Sigmoid colon (tissue), 7 donors: Measurements from ENCODE around the gene MARS1. TPM values are rescaled to one million over a fixed set of nuclear protein-coding genes. Genes with fewer than 3 reads are reported as not detected.

Experiments used
- DNase-seq: peaks from one replicate; pipeline ENCODE4 v3.0.0-alpha.2; 2019
- H3K27ac ChIP-seq, 4 donors: fragments of 200-600 bp; sonication (generic); one replicate each; pipeline ENCODE4 v1.5.1; 2016 to 2019; ENCODE audit warnings: mild to moderate bottlenecking in 1 of 4
- H3K27me3 ChIP-seq, 3 donors: fragments of 200-600 bp; sonication (generic); one replicate each; pipeline ENCODE4 v1.5.1; 2019; ENCODE audit warnings: mild to moderate bottlenecking in 1 of 3
- H3K36me3 ChIP-seq, 4 donors: fragments of 200-600 bp; sonication (generic); one replicate each; pipeline ENCODE4 v1.5.1; 2016 to 2019
- H3K4me1 ChIP-seq, 4 donors: fragments of 200-600 bp; sonication (generic); one replicate each; pipeline ENCODE4 v1.5.1; 2017 to 2019
- H3K4me3 ChIP-seq, 4 donors: fragments of 200-600 bp; sonication (generic); one replicate each; pipeline ENCODE4 v1.5.1; 2017 to 2019; ENCODE audit warnings: mild to moderate bottlenecking in 2 of 4, moderate library complexity in 1 of 4
- H3K9me3 ChIP-seq, 4 donors: fragments of 200-600 bp in 3 of 4; sonication (generic) in 3 of 4; one replicate each; pipeline versions ENCODE4 v1.5.1 to v1.6.1; 2013 to 2019
- EP300 ChIP-seq, 4 donors: sonication (generic); formaldehyde crosslinking; IDR thresholded peaks; one replicate each; pipeline ENCODE4 v1.6.1; 2017; ENCODE audit warnings: antibody characterized with exemption in 4 of 4
- POLR2A ChIP-seq, 2 donors: fragments of 450-650 bp; IDR thresholded peaks; one replicate each; pipeline ENCODE4 v1.6.1; 2016; ENCODE audit warnings: antibody characterized with exemption in 2 of 2, mild to moderate bottlenecking in 2 of 2, moderate library complexity in 2 of 2
- POLR2AphosphoS5 ChIP-seq, 4 donors: sonication (generic); formaldehyde crosslinking; IDR thresholded peaks; one replicate each; pipeline ENCODE4 v1.6.1; 2017; ENCODE audit warnings: antibody characterized with exemption in 4 of 4
- WGBS, 2 donors: extraction: QIAGEN DNeasy Blood & Tissue Kit; methylation state at CpG; one replicate each; pipeline ENCODE4 v1.1.7; 2013; 5-methylcytosine and 5-hydroxymethylcytosine counted together
- intact Hi-C: fragments of 100-400 bp; cut with DNase I; formaldehyde crosslinking; loops from one replicate; pipeline ENCODE4 v1.15.1; 2023
- polyA plus RNA-seq, 3 donors: library from polyadenylated mRNA; stranded (reverse); fragments of 200-250 nt; gene quantifications; one replicate each; pipeline ENCODE4 v1.2.3, GENCODE V29; 2013
- total RNA-seq, 4 donors: library from RNA; depleted of rRNA; stranded (reverse); fragments of >200 nt; gene quantifications; one replicate each; pipeline ENCODE4 v1.1.0, GENCODE V29; 2016
- TF ChIP-seq, protein P1 (sequence below), 4 experiments: fragments of 450-650 bp in 3 of 4; fragments of 200-600 bp in 1 of 4; IDR thresholded peaks; one replicate each; pipeline ENCODE4 v1.5.1; 2016 to 2019; ENCODE audit warnings: antibody characterized with exemption in 4 of 4, mild to moderate bottlenecking in 3 of 4, moderate library complexity in 2 of 4
- donor health status: healthy with polysubstance abuse.
- donor health status: Bipolar disorder and iron deficiency.
- donor health status: healthy.

MARS1 gene
- total and polyA plus RNA-seq, 7 donors = 22.9 to 86.2 (median 51.5) TPM

- TF ChIP-seq EP300 (IDR thresholded peaks at IDR 0.05) (no peak), POLR2AphosphoS5 (IDR thresholded peaks at IDR 0.05) (no peak), POLR2A (IDR thresholded peaks at IDR 0.05) (no peak)
- TF ChIP-seq, protein P1, sequence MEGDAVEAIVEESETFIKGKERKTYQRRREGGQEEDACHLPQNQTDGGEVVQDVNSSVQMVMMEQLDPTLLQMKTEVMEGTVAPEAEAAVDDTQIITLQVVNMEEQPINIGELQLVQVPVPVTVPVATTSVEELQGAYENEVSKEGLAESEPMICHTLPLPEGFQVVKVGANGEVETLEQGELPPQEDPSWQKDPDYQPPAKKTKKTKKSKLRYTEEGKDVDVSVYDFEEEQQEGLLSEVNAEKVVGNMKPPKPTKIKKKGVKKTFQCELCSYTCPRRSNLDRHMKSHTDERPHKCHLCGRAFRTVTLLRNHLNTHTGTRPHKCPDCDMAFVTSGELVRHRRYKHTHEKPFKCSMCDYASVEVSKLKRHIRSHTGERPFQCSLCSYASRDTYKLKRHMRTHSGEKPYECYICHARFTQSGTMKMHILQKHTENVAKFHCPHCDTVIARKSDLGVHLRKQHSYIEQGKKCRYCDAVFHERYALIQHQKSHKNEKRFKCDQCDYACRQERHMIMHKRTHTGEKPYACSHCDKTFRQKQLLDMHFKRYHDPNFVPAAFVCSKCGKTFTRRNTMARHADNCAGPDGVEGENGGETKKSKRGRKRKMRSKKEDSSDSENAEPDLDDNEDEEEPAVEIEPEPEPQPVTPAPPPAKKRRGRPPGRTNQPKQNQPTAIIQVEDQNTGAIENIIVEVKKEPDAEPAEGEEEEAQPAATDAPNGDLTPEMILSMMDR (IDR thresholded peaks at IDR 0.05) = no peak
- Histone ChIP-seq H3K9me3 (no peaks in the 10 kb centered on the region), H3K27ac (peak overlapping the region; percentile 95 to 100 (median 98)), H3K27me3 (no peaks in the 10 kb centered on the region), H3K4me1 (peaks cover 0 to 77% (median 71%) of the 10 kb centered on the region in 4 donors), H3K36me3 (peaks cover 21 to 40% (median 28%) of the 10 kb centered on the region in 4 donors), H3K4me3 (peak overlapping the region in 2 of 4 donors; percentile 81 to 94)
- intact Hi-C loops = loop anchor here (2.0 to 5.0 kb wide), 4 partner anchors 25 to 1404 kb away; partner anchors contain the start of genes ARHGEF25, DCTN2, MARS1 and RPL41
- 31 to 54% methylated on average over 17 of the region's 17 CpGs for WGBS, 2 donors
- peak; percentile 86 for DNase-seq
Observed at GRCh38 chr12:57521525-57522010, 33.7 kb downstream of the MARS1 start.

- 0% methylated on average over 57 of the region's 57 CpGs for WGBS, 2 donors
- DNase-seq = peak; percentile 99
- peak; percentile 48 to 62 for TF ChIP-seq POLR2A (IDR thresholded peaks at IDR 0.05)
- peak in 1 of 4 donors; percentile 19 for TF ChIP-seq EP300 (IDR thresholded peaks at IDR 0.05)
- peak; percentile 62 to 83 (median 75) for TF ChIP-seq POLR2AphosphoS5 (IDR thresholded peaks at IDR 0.05)
- TF ChIP-seq, protein P1 (IDR thresholded peaks at IDR 0.05) = no peak
- no peaks in the 10 kb centered on the region for H3K9me3 ChIP-seq
- peaks cover 18 to 40% (median 28%) of the 10 kb centered on the region in 4 donors for H3K36me3 ChIP-seq
- peak within 1 kb of the TSS; percentile 79 to 94 (median 82) for H3K4me3 ChIP-seq
- peak within 1 kb of the TSS; percentile 95 to 100 (median 98) for H3K27ac ChIP-seq
- intact Hi-C loops = loop anchor here (5.0 kb wide), 3 partner anchors 35 to 1405 kb away; partner anchors contain the start of genes ARHGEF25, MARS1, RPL41 and ZC3H10
- H3K4me1 ChIP-seq = peaks cover 0 to 72% (median 65%) of the 10 kb centered on the region in 4 donors
- H3K27me3 ChIP-seq = no peaks in the 10 kb centered on the region
Observed at GRCh38 chr12:57522011-57522886, 34.4 kb downstream of the MARS1 start, which contains the start of gene MBD6. Gene MBD6, plus strand, starts transcription at chr12:57522824. Its CDS starts 1,480 bp downstream, at chr12:57524304.

DNA sequence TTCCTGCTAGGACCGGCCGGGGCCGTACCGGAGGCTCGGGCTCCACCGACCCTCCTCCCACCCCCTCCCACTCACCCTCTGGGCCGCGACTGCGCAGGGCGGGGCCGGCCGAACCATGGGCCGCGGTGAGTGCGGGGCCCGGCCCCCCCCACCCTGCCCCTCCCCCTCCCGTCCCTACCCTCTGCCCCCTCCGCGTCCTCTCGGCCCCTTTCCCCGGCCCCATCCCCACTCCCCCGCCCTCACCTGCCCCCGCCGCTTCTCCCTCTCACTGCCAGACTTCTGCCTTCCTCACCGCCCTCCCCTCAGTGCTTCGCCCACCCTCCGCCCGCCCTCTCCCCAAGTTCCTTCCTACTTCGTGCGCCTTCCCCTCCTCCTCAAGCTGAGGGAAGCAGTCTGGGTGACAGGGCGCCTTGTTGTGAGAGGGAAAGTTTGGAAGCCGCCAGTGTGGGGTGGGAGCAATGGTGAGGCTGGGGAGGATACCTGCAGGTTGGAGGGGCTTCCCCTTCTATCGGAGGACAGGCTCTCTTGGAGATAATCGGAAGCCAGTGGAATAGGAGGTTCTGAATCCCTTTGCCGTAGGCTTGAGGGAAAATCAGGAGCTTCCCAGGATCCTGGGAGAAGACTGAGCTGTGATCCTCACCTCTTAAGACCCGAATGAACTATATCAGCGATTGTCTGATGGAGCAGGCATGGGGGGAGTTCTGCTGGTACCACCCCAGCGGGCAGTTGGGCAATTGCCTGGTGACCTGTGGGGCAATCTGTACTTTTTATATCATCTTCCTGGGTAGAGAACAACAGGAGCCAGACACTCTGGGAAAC lies 35.2 kb downstream of the MARS1 start:
- H3K4me3 ChIP-seq = peak overlapping the region; percentile 79 to 94 (median 82)
- peaks cover 23 to 43% (median 31%) of the 10 kb centered on the region in 4 donors for H3K36me3 ChIP-seq
- peak; percentile 86 for DNase-seq
- intact Hi-C loops = loop anchor here (5.0 kb wide), 3 partner anchors 36 to 1406 kb away; partner anchors contain the start of genes ARHGEF25, MARS1, RPL41 and ZC3H10
- peaks cover 0 to 63% (median 57%) of the 10 kb centered on the region in 4 donors for H3K4me1 ChIP-seq
- H3K27ac ChIP-seq = peak overlapping the region; percentile 95 to 100 (median 98)
- H3K27me3 ChIP-seq = no peaks in the 10 kb centered on the region
- TF ChIP-seq POLR2AphosphoS5 (IDR thresholded peaks at IDR 0.05) (no peak), POLR2A (IDR thresholded peaks at IDR 0.05) (no peak), EP300 (IDR thresholded peaks at IDR 0.05) (no peak)
- TF ChIP-seq, protein P1 (IDR thresholded peaks at IDR 0.05) = no peak
- H3K9me3 ChIP-seq = no peaks in the 10 kb centered on the region
- 1 to 2% methylated on average over 38 of the region's 38 CpGs for WGBS, 2 donors
